Measurements from ENCODE around the gene WBP11. TPM values are rescaled to one million over a fixed set of nuclear protein-coding genes. Genes with fewer than 3 reads are reported as not detected.

The WBP11 gene
- total and polyA plus RNA-seq, 2 donors (not counting 3 experiments of a cell fraction or from before 2014, with no cell fraction given), result 11.4 to 77.1 TPM

- H3K4me3 ChIP-seq (replicated peaks in 1 of 3; ENCODE audit: insufficient read depth in 1 of 3, low read depth in 1 of 3, low read length in 3 of 3), result no peak overlapping the region
- ChIA-PET POLR2A (no interaction called here), CTCF (interaction anchor here (0.8 to 1.7 kb wide), 5 partner anchors 13 to 442 kb away, joined by 3 to 5 read pairs (median 3); partner anchors contain the start of genes C12orf60 and WBP11)
- DNase-seq (ENCODE audit: low read depth, low spot score), result no peak
- H3K9ac ChIP-seq (replicated peaks; ENCODE audit: extremely low read depth, insufficient read depth, low read length), result no peak overlapping the region
- peaks cover 14% of the 10 kb centered on the region for H3K4me1 ChIP-seq (ENCODE audit: control insufficient read depth, extremely low read depth, insufficient read depth, low read length)
- H3K9me1 ChIP-seq (replicated peaks; ENCODE audit: control insufficient read depth, extremely low read depth, insufficient read depth, low read length), result no peaks in the 10 kb centered on the region
- intact Hi-C loops (cut with micrococcal nuclease) (no loop called here), dilution Hi-C loops (cut with MboI; ENCODE audit: extremely low pct_ligation_motif_present, low sequenced_read_pairs) (no loop called here)
- H3K79me2 ChIP-seq (ENCODE audit: control insufficient read depth, insufficient read depth, low read length), result peaks cover 19% of the 10 kb centered on the region
- H3K27ac ChIP-seq (ENCODE audit: insufficient read depth, low read depth, low read length), result no peak overlapping the region
- BruUV-seq (replicated peaks), result no TSS peak
- H3K4me2 ChIP-seq (ENCODE audit: insufficient read depth, low read length), result no peak overlapping the region
- TF ChIP-seq EZH2 (IDR thresholded peaks at IDR 0.05; ENCODE audit: borderline replicate concordance, low read depth, low read length, severe bottlenecking) (no peak), POLR2AphosphoS5 (IDR thresholded peaks at IDR 0.05; ENCODE audit: insufficient read depth, low read depth, low read length) (no peak), MAX (IDR thresholded peaks at IDR 0.05; ENCODE audit: insufficient read depth, insufficient read length) (no peak), JUN (IDR thresholded peaks at IDR 0.05; ENCODE audit: borderline replicate concordance, insufficient read depth, insufficient read length, low read depth) (no peak), CTCF (IDR thresholded peaks at IDR 0.05; ENCODE audit: extremely low read depth in 1 of 2, insufficient read depth in 1 of 2, low read depth in 1 of 2, low read length in 2 of 2) (no peak), FOS (IDR thresholded peaks at IDR 0.05; ENCODE audit: borderline replicate concordance, insufficient read depth, low read length) (no peak), GATA2 (IDR thresholded peaks at IDR 0.05; ENCODE audit: insufficient read depth, insufficient read length, low read depth, low read length) (no peak), POLR2A (IDR thresholded peaks at IDR 0.05; ENCODE audit: low read depth, low read length) (no peak), MYC (IDR thresholded peaks at IDR 0.05; ENCODE audit: low read depth, low read length) (no peak)
- no peak overlapping the region for H2AFZ ChIP-seq (ENCODE audit: low read depth, low read length)
- no peak for FAIRE-seq
- no peaks in the 10 kb centered on the region for H3K36me3 ChIP-seq (ENCODE audit: control insufficient read depth in 2 of 2, extremely low read depth in 1 of 2, insufficient read depth in 2 of 2, low read length in 2 of 2)
- no peaks in the 10 kb centered on the region for H4K20me1 ChIP-seq (replicated peaks; ENCODE audit: control insufficient read depth, extremely low read depth, insufficient read depth, low read length)
- no peaks in the 10 kb centered on the region for H3K27me3 ChIP-seq (ENCODE audit: control insufficient read depth in 2 of 2, insufficient read depth in 2 of 2, low read length in 2 of 2)
- H3K9me3 ChIP-seq (replicated peaks; ENCODE audit: control insufficient read depth, insufficient read depth, low read length), result no peaks in the 10 kb centered on the region
These were observed 26.0 kb downstream of the WBP11 start for GRCh38 chr12:14777271-14777670.
